Measurements from ENCODE around the gene ITGA3. TPM values are rescaled to one million over a fixed set of nuclear protein-coding genes. Genes with fewer than 3 reads are reported as not detected.

ITGA3 gene
- polyA plus RNA-seq, 4 donors = 48.3 to 109 (median 88.1) TPM

- DNase-seq (ENCODE audit: low read depth in 4 of 4, low spot score in 3 of 4) = no peak
Measured at GRCh38 chr17:50106393-50107131, 50.7 kb downstream of the ITGA3 start.

GRCh38 chr17:50107790-50108414 is 52.0 kb downstream of the ITGA3 start:
- no peak for DNase-seq (ENCODE audit: low read depth in 4 of 4, low spot score in 3 of 4)

GRCh38 chr17:50108556-50108955 is 52.6 kb downstream of the ITGA3 start:
- DNase-seq (ENCODE audit: low read depth in 4 of 4, low spot score in 3 of 4) = no peak

DNA sequence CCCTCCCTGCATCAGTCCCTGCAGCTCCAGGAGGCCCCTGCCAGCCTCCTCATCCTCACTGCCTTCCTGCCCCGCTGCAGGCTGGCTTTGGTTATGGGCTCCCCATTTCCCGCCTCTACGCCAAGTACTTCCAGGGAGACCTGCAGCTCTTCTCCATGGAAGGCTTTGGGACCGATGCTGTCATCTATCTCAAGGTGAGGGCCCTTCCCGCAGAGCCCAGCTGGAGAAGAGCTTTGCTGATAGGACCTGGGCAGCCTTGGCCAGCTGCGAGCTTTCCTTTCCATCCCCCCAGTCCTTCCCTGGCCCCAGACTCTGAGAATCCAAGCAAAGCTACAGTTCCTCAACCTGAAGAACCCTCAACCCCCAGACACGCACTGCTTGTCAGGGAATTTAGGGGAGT is 53.3 kb downstream of the ITGA3 start:
- DNase-seq (ENCODE audit: low read depth in 4 of 4, low spot score in 3 of 4) = no peak

GRCh38 chr17:50109785-50110184 is 53.9 kb downstream of the ITGA3 start:
- DNase-seq (ENCODE audit: low read depth in 4 of 4, low spot score in 3 of 4) = no peak

- DNase-seq (ENCODE audit: low read depth in 4 of 4, low spot score in 3 of 4) = no peak
Measured at GRCh38 chr17:50110591-50111349, 54.9 kb downstream of the ITGA3 start.

DNA sequence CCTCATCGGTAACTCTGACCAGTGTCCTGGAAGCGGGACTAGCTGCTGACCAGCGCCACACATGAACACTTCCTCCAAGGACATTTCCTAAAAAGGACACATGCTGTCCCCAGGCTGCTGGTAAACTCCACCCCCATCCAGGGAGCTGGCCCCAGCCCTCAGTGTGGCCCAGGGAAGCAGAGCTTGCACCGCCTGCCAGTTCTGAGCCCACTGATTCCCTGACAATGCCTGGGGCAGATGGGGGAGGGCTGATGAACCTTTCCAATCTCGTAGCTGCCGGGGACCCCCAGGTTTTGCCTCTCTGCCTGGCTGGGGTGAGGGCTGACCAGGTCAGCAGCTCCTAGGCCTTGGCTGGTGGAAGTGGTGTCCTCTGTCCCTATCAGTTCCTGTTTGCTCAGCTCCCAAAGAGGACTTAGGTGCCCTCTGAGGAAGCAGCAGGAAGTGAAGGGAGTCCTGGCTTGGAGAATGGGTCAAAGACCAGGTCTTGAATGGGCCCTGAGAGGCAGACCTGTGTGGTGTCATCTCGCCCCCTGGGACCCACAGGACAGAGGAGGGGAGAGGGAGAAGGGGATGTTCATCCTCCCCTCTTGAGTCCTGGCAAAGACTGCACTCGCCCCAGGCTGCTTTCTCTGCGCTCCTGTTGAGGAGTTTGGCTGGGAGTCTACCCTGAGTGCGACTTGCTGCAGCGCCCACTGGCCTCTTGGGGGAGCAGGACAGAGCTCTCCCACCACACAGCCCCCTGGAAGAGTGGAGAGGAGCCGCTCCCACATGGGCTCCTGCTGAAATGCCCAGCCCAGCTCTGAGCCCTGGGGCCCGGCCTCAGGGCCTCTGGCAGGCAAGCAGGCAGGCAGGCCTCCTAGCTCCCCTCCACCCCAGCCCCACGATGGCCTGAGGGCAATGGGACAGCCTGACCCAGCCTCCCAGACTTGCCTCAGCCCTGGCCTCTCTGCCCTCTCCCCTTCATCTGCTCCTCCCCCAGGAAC is 56.1 kb downstream of the ITGA3 start:
- DNase-seq (ENCODE audit: low read depth in 4 of 4, low spot score in 3 of 4) = no peak

- no peak for DNase-seq (ENCODE audit: low read depth in 4 of 4, low spot score in 3 of 4)
Measured at GRCh38 chr17:50112694-50113093, 56.8 kb downstream of the ITGA3 start.

DNA sequence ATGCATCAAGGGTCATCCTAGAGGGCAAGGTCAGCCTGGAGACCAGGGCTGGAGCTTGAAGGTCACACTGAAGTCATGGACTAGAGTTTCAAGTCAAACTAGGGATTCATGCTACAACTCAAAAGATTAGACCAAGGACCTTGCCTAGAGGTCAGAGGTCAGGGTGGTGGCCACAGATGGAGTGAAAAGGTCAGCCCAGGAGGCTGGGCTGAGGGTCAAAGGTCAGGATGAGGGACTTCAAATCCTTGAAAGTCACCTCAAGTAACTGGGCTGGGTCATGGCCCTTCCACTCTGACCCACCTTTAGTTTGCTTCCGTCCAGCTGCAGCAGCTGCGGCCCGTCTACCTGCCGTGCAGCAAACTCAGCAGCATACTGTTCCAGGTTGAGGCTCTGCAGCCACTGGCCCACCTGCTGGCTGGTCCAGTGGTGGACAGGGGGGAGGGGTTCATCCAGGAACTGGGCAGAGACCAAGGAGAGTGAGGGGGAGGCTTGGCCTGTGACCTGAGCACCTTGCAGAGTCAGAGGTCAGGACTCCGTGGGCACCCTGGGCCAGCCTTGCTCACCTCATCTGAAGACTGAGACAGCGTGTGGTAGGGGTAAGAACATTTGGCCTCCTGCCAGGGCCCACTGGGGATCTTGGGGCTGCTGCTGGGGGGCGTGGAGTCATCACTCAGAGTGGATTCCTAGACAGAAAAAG is 57.9 kb downstream of the ITGA3 start:
- DNase-seq (ENCODE audit: low read depth in 4 of 4, low spot score in 3 of 4) = no peak

GRCh38 chr17:50114401-50114800 is 58.5 kb downstream of the ITGA3 start:
- no peak for DNase-seq (ENCODE audit: low read depth in 4 of 4, low spot score in 3 of 4)

- DNase-seq (ENCODE audit: low read depth in 4 of 4, low spot score in 3 of 4) = no peak
Measured at GRCh38 chr17:50114849-50115357, 59.0 kb downstream of the ITGA3 start.

GRCh38 chr17:50115756-50116155 is 59.8 kb downstream of the ITGA3 start:
- no peak for DNase-seq (ENCODE audit: low read depth in 4 of 4, low spot score in 3 of 4)

DNA sequence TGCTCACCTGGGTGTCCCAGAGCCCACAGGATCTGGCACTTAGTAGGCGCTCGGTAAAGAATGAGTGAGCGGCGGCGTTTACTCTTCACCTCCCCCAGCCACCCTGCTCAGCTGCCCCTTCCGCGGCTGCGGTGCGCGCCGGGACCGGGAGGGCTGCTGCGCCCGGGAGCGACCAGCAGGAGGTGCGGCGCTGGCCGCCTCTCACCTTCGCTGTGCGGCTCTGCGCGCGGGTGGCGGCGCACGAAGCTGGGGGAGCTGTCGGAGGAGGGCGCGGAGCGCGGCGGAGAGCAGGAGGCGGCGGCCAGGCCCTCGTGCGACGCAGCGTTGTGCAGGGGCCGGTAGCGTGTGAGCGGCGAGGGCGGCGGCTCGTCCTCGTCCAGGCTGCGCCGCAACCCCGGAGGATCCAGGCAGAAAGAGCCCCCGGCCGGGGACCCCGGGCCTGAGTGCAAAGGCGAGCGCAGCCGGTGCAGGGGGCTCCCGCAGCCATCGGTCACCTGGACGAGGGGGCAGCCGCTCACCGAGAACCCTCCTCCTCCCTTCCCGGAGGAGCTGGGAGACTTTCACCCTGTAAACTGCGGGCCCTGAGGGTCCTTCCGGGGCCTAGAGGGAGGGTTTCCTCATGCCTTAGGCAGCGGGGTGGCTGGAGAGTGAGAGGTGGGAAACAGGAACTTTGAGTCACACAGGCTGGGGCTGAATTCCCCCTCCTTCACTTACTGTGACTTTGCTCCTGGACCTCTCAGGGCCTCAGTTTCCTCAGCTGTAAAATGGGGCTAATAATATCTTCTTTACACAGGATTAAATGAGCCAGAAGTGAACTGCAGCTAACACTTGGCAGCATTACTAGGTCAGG is 61.5 kb downstream of the ITGA3 start:
- DNase-seq (ENCODE audit: low read depth in 4 of 4, low spot score in 3 of 4) = no peak

GRCh38 chr17:50118076-50118827 is 62.3 kb downstream of the ITGA3 start:
- no peak for DNase-seq (ENCODE audit: low read depth in 4 of 4, low spot score in 3 of 4)

GRCh38 chr17:50118828-50119218 is 62.9 kb downstream of the ITGA3 start:
- no peak for DNase-seq (ENCODE audit: low read depth in 4 of 4, low spot score in 3 of 4)

DNA sequence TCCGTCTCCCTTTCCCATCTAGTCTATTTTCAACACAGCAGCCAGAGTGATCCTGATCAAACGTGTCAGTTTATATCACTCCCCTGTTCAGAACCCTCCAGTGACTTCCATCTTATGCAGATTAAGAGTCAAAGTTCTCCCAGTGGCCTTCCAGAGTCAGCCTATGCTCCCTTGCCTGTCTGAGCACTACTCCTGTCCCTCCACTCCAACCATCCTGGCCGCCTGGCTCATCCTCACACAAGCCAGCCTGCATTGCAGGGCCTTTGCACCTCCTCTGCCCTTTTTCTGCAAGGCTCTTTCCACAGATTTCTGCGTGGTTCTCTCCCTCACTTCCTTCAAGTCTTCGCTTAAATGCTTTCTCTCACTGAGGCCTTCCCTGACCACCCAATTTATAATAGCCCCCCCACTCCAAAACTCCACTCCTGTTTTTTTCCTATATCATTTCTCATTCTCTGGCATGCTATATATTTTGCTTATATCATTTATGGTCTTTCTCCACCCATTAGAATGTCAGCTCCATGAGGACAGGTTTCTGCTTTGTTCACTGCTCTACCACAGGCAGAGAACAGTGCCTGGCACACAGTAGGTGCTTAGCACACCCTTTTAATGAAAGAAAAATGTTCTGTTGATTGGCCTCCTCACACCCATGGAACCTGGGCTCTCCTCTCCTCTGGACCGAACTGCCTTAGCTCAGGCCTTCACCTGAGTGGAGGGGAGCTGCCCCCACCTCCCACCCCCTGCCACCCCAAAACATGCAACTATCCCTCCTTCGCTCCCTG is 64.8 kb downstream of the ITGA3 start:
- DNase-seq (ENCODE audit: low read depth in 4 of 4, low spot score in 3 of 4) = no peak

GRCh38 chr17:50122945-50123344 is 67.0 kb downstream of the ITGA3 start:
- no peak for DNase-seq (ENCODE audit: low read depth in 4 of 4, low spot score in 3 of 4)
